Measurements from ENCODE around the gene DPM2.

GRCh38 chr9:127905004-127905728 is 32.5 kb downstream of the DPM2 start:
- TF ChIP-seq CTCF (IDR thresholded peaks at IDR 0.05): no peak
- no peak for TF ChIP-seq POLR2A (IDR thresholded peaks at IDR 0.05)
